Measurements from ENCODE around the gene TC2N. TPM values are rescaled to one million over a fixed set of nuclear protein-coding genes. Genes with fewer than 3 reads are reported as not detected.

Gene TC2N
- total RNA-seq, 1 experiment from 2014 or later: 16.4 TPM

- H3K4me1 Mint-ChIP-seq: peaks cover 21 to 27% of the 10 kb centered on the region in 2 experiments
- no peak overlapping the region for H4K5ac ChIP-seq (ENCODE audit: insufficient read length, low read depth, low read length)
- H3K14ac ChIP-seq (ENCODE audit: insufficient read depth, low read length): no peak overlapping the region
- no peak overlapping the region for H3K4me3 Mint-ChIP-seq
- H3K79me1 ChIP-seq (ENCODE audit: insufficient read depth, low read depth, low read length, poor library complexity, severe bottlenecking): no peaks in the 10 kb centered on the region
- H2BK12ac ChIP-seq (ENCODE audit: insufficient read length, low read depth, low read length): no peak overlapping the region
- no peaks in the 10 kb centered on the region for H3K79me2 ChIP-seq (ENCODE audit: insufficient read depth, low read length)
- no peak overlapping the region for H3T11ph ChIP-seq (ENCODE audit: low read length)
- no peak overlapping the region for H3K4me2 ChIP-seq (ENCODE audit: insufficient read depth, insufficient read length, low read length)
- H2AFZ ChIP-seq (ENCODE audit: low read length): no peak overlapping the region
- H3K27ac Mint-ChIP-seq: no peak overlapping the region
- no peak overlapping the region for H2BK15ac ChIP-seq (ENCODE audit: low read depth, low read length)
- no peaks in the 10 kb centered on the region for H3K23me2 ChIP-seq (ENCODE audit: insufficient read length, low read depth, low read length, poor library complexity, severe bottlenecking)
- no peak overlapping the region for H3K18ac ChIP-seq (ENCODE audit: insufficient read length, low read depth, low read length)
- H2AK5ac ChIP-seq (ENCODE audit: insufficient read length, low read length): no peak overlapping the region
- no peaks in the 10 kb centered on the region for H3K9me3 Mint-ChIP-seq
- H3K27me3 ChIP-seq (ENCODE audit: insufficient read depth, low read length): no peaks in the 10 kb centered on the region
- no peak overlapping the region for H4K91ac ChIP-seq (ENCODE audit: insufficient read length, low read depth, low read length)
- no peak overlapping the region for H3K4ac ChIP-seq (ENCODE audit: low read depth, low read length)
- TF ChIP-seq, protein P1, sequence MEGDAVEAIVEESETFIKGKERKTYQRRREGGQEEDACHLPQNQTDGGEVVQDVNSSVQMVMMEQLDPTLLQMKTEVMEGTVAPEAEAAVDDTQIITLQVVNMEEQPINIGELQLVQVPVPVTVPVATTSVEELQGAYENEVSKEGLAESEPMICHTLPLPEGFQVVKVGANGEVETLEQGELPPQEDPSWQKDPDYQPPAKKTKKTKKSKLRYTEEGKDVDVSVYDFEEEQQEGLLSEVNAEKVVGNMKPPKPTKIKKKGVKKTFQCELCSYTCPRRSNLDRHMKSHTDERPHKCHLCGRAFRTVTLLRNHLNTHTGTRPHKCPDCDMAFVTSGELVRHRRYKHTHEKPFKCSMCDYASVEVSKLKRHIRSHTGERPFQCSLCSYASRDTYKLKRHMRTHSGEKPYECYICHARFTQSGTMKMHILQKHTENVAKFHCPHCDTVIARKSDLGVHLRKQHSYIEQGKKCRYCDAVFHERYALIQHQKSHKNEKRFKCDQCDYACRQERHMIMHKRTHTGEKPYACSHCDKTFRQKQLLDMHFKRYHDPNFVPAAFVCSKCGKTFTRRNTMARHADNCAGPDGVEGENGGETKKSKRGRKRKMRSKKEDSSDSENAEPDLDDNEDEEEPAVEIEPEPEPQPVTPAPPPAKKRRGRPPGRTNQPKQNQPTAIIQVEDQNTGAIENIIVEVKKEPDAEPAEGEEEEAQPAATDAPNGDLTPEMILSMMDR (conservative IDR thresholded peaks at IDR 0.05): no peak
- H3K27me3 Mint-ChIP-seq (ENCODE audit: low read depth): peaks cover 6% of the 10 kb centered on the region
- no peak for DNase-seq
- H3K4me1 ChIP-seq (ENCODE audit: insufficient read depth, low read length): peaks cover 3% of the 10 kb centered on the region; the same call in 1 of the 2 replicates
- no peak overlapping the region for H3K27ac ChIP-seq (ENCODE audit: insufficient read length, low read depth, low read length)
- H2BK5ac ChIP-seq (ENCODE audit: insufficient read length, low read length): no peak overlapping the region
- no peaks in the 10 kb centered on the region for H4K20me1 ChIP-seq (ENCODE audit: control insufficient read depth, insufficient read depth, insufficient read length)
- H3K9me3 ChIP-seq (ENCODE audit: control insufficient read depth, low read depth, low read length): no peaks in the 10 kb centered on the region
- no peak overlapping the region for H3K9ac ChIP-seq (ENCODE audit: extremely low read depth, insufficient read length, low read length)
- no peak overlapping the region for H2BK120ac ChIP-seq (ENCODE audit: low read depth, low read length, poor library complexity, severe bottlenecking)
- no peak overlapping the region for H4K8ac ChIP-seq (replicated peaks; ENCODE audit: insufficient read length, low read depth, low read length)
- no CpG with 5 or more reads among the region's 2 CpGs for WGBS (ENCODE audit: extremely low coverage, insufficient read length, low lambda C conversion rate)
- no peak overlapping the region for H3K23ac ChIP-seq (ENCODE audit: insufficient read length, low read depth, low read length)
- H3K56ac ChIP-seq (ENCODE audit: insufficient read length, low read depth, low read length): no peak overlapping the region
- no peak overlapping the region for H2BK20ac ChIP-seq (ENCODE audit: low read depth, low read length, poor library complexity, severe bottlenecking)
- no peaks in the 10 kb centered on the region for H3K36me3 Mint-ChIP-seq (ENCODE audit: insufficient read depth in 1 of 3, low read depth in 3 of 3)
These were observed 6.2 kb downstream of the TC2N start for GRCh38 chr14:91861091-91861490.
